ENCODE results near the gene ABTB2.

The ABTB2 gene

DNA sequence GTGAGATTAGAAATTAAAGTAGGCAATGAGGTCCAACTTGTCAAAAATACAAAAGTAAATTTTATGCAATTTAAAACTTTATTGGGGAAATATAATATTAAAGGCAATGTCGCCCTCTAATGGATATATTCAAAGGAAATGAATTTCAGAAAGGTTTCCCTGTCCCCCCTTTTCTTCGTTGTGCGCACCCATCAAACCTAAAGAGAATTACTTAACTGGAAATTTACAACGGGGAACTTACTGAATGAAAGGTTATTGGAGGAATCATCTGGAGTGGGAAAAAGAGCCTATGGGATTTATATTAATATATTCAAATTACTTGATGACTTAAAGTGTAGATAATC, 1.7 kb upstream of the ABTB2 start:
- no peak for DNase-seq

DNA sequence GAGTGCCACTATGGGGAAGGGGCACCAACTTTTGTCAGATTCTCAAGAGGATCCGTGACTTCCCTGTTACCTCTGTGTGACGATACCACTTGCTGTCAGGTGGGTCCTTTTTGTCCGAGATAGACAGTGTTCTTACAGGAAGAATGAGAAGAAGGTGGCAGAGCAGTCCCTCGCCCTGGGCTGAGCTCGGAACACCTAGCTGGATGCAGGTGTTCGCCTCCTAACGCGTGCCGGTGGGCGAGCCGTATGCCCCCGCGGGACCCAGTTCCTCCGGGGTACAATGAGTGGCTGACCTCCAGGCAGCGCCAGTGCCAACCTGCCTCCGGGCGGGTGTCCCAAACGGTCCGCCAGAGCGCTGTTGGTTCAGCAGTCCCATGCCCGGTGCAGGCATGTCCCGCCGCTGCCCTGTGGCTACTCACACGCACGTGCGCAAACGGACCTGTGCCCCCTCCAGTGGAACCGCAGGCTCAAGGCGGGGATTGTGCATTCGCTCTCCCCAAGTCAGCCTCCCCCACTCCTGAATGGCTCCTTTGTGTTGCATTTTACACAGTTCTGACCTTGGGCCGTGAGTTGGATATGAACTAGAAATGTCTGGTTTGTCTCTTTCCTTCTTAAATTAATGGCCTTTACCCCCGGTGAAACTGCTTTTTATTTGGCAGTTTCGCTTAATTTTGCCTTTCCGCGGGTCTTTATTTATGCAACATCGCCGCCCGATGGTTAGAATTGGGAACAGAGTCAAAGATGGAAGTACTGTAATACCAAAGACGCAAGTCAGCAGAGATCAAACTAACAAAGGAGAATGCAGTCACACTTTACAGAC, 1.1 kb upstream of the ABTB2 start:
- peak; percentile 78 for DNase-seq

DNA sequence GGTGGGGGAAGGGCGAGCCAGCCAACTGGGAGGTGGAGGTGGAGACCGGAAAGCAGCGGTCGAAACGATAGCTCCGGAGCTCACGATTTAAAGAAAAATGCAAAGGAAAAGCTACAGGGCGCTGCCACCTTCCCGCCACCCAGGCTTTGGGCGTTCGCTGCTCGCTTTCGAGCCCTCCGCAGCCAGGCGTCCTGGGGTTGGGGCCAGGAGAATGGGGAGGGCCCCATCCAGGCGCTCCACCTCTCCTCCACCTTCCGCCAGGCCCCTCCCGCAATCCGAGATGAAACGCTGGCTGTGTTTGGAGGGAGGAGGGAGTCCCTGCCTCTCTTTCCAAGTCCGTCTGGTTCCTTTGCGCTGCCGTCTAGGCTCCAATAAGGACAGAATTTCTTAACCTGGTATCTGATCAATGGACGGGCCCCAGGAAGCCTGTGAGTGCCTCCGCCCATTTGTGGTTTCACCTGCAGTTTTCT, 483 bp upstream of the ABTB2 start:
- DNase-seq: no peak

DNA sequence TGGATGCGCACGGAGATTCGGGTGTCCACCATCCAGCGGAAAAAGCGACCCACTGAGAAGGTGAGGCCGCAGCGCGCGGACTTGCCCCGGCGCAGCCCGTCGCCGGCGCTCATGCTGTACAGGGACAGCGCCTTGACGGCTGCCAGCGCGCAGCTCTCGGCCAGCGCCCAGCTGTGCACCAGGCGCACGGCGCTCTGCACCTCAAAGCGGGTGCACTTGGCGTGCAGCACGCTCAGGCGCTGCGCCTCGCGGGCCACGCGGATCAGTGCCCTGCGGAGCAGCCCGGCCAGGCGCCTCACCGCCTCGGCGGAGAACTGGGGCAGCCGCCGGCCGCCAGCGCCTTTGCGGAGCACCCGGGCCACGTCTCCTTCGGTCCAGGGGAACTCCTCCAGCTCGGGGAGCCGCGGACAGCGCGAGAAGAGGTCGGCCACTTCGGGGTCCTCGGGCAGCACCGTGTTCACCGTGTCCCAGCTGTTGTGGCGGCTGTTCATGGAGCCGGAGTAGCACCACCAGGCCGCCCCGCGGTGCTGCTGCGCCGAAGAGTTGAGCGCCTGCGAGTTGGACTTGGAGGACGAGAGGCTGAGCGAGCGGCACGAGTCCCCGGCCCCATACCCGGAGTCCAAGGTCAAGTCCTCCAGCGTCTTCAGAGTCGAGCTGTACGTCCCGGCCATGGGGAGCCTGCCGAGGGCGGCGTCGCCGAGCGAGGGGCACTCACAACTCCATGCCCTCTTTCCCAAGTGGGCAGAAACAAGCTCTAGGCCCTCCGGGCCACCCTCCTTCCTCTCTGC, 703 bp downstream of the ABTB2 start:
- DNase-seq: peak; percentile 55

DNA sequence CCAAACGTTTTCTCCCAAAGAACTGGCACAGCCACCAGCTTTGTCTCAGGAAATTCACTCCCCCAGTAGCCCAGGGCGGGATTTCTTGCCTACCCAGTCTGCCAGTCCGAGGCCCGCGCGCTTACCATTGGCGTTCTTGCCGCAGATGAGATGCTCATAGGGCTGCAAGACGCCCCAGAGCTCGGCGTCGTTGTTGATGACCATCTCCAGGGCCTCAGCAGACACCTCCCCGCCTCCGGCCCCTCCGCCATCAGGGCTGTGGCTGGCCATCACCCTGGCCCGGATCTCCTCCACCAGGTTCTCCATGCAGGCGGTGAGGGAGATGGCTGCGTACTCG, 1.3 kb downstream of the ABTB2 start:
- DNase-seq: no peak

DNA sequence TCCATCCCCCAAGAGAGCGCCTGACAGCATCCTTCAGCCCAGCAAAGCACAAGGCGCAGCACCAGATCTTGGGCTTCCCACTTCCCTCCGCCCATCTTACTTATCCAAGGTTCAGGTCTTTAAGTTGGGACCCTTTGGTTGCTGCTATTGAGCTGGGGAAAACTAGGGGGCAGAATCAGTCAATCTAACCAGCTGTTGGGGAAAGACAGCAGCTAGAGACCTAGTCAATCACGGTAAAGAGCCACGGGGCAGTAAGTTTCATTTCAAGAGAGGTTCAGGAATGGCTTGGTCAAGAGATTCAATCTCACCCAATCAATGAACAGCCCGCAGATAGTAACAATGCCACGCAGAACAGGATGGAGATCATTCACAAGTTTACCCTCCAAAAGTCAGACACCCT, 1.7 kb downstream of the ABTB2 start:
- DNase-seq: no peak

DNA sequence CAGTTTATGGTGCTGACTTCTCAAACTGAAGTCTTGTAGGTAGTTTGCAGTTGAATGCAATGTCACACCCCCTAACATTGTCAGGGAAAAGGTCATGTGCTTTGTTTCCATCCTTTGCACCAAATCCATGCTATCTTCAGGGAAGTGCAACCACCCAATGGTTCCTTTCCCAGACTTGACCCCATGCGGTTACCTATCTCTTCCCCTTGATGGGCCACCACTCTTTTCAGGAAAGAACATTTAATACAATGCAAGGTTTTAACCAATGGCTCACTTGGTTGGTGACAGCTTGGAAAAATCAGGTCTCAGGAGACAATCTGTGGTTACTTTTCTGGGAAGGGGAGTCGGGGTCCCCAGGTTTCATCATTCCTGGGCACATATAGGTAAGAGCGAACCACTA, 2.1 kb downstream of the ABTB2 start:
- DNase-seq: no peak

DNA sequence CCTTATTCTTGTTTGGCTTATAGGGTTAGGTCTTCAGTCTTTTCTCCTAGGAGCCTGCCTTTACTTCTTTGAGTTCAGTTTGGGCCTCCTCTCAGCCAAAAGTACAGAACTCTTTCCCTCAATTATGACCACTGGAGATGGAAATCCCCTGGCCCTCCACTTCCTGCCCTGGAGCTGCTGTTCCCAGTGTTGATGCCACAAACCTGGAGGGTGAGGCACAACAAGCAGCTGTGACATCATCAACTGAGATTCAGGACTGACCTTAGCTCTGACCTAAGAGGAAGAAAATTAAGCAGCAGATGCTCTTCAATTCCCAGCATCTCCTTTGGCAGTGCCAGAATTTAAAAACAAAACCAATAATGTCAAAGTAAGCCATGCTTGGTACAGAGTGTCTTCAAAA, 3.0 kb downstream of the ABTB2 start:
- DNase-seq: no peak

DNA sequence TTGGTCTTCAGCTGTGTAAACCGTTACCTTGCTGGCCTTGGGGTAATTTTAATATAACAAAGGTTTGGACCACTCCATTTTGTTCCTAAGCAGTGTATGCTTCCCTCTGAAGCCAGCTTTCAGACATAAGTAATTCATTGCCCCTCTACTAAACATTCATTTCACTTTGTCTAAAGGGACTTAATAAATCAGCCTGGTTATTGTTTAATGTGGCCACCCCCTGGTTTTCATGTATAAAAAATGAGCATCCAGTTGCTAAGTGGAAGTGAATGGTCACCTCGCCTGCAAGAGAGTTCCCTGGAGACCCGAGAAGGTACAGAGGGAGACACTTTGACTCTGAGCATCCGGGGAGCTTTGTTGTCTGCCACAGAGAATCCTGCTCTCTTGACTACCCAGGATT, 3.9 kb downstream of the ABTB2 start:
- DNase-seq: no peak

DNA sequence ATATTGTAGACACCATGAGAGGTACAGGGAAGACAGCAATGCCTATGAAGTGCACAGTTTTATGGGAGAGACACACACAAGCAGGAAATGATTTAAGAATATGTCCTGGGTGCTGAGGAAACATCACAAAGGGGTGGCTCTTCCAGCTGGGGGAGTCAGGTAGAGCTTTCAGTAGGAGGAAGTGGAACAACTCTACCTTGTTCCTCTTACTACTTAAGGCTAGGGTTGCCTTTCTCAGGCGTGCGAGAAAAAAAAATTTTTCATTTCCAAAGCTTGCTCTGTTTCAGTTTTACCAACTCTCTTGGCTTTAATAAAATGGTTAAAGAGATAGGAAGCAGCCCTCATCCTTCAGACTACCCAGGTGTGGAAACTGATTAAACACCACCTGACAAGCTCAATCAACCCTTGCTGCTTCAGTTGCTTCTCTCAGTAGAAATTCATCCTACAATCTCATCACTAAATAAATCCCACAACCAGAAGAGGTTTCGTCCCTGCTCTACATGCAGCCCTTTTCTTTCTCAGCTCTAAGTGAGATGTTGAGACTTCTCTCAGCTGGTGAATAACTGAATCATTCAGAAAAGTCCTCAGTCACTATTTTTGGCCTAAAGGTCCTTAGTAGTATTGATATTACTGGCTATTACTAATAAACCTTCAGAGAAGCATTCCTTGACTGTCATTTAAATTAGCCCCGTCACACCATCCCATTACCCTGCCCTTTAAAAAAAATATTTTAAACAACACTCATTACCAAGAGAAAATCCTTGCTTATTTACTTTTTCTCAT, 5.9 kb downstream of the ABTB2 start:
- no peak for DNase-seq

DNA sequence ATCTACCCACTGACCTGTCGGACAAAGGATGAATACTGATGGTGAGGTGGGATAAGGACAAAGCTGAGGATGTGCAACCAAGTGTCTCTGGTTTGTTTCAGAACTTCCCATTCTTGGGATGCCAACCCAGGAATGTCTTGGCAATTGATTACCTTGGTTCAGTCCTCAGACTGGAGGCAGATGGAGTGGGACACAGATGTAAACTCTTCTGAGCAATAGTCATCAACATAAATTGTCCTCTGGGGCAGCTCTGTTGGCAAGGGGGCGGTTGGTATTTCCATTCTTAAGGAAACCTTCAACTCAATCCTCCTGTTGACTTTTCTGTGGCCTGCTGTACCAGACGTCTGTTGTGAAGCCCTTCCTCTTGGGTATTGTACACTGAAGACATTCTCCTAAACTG, 6.8 kb downstream of the ABTB2 start:
- DNase-seq: no peak

DNA sequence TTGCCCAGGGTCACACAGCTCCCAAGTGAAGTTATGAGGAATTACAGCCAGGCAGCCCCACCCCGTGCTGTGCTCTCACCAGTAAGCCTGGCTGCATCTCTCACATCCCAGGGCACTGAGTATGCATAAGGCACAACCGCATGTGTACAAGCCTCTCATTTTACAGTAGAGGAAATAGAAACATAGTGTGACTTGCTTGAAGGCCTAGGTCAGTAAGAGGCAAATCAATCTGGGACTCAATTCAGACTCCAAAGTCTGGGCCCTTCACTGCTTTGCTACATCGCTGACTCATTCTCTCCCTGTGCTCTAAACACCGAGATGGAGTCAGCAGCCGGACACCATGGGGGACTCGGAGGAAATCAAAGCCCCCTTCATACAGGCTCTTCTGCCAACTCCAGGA, 7.9 kb downstream of the ABTB2 start:
- no peak for DNase-seq

DNA sequence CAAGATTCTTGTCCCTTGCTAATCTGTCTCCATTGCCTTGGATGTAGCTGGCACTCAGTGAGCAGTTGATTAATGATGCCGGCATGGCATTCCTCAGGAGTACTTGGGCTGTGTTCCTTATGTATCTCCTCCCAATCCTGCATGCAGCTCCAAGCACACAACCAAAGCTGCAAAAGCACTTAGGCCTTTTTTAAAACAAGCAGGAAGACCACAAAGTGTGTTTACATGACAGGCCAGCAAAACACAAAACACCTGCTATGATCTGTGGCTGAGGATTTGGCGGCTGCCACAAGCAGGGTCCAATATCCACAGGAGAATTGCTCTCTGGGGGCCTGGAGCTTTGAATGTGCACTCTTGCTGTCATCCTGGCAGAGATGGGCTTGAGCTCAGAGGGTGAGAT, 8.9 kb downstream of the ABTB2 start:
- DNase-seq: no peak

DNA sequence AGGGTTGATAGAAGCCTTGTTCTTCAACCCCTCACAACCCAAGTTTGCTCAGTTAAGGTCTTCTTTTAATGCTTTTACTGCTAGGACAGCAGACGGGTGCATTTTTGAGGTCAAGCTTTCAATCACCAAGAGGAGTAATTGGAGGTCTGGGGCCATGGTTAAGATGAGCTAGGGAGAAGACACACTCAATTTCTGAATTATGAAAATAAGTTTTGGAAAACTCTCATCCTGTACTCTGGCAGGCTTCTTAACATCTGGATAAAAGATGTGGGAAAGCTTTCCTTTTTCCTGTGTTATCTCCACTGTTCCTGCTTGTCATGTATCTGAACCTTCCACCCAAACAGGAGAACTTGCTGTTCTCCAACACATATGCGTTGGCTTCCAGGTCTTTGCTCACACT, 9.7 kb downstream of the ABTB2 start:
- no peak for DNase-seq

DNA sequence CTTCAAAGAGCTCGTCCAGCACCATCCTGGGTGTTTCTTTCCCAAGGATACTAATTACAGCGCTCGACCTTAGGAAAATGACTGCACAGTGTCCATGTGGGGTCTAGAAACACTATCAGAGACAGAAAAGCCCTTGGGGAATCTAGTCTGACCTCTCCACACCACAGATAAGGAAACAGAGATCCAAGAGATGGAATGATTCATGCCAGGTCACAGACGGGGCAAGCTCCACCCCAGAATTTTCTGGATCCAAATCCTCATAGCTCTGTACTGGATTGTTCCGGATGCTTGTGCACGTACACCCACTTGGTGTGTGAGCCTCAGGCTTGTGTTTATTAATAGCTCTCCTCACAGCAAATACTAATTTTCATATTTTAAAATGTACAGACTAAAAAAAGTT, 11.3 kb downstream of the ABTB2 start:
- no peak for DNase-seq

DNA sequence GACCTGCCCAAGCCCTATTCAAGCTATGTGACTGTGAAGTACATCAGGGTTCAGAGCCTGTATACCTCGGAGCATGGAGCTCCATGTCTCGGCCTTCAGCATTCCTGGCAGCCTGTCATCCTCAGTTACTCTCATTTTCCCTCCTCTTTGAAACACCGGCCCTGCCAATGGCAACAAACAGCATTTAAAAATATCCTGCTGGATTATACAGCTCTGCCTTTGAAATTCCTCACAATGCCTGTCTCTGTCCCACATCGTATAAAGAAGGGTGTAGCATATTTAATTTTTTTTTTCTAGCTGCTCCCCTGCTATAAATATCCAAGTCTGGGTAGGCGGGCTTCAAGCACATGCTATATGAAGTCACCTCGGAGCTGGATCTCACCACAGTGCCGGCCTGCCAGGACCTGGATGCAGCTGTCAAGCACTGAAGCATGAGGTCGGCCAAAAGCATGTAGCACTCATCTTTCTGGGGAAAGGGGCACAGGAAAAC, 11.8 kb downstream of the ABTB2 start:
- DNase-seq: no peak

DNA sequence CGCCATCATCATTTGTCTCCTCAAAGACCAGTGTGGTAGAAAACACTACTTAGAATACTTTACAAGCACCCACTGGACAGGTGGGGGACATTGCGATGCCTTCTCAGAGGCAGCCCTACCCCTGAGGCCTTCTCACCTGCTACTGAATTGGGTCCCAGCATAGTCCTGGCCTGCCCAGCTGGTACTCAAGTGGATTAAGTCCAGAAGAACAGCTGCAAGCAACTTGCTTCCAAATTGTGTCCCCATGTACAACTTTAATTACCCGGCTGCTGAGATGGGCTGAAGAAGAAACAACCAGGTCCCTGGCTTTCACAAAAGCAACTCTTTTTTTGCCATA, 12.3 kb downstream of the ABTB2 start:
- no peak for DNase-seq

DNA sequence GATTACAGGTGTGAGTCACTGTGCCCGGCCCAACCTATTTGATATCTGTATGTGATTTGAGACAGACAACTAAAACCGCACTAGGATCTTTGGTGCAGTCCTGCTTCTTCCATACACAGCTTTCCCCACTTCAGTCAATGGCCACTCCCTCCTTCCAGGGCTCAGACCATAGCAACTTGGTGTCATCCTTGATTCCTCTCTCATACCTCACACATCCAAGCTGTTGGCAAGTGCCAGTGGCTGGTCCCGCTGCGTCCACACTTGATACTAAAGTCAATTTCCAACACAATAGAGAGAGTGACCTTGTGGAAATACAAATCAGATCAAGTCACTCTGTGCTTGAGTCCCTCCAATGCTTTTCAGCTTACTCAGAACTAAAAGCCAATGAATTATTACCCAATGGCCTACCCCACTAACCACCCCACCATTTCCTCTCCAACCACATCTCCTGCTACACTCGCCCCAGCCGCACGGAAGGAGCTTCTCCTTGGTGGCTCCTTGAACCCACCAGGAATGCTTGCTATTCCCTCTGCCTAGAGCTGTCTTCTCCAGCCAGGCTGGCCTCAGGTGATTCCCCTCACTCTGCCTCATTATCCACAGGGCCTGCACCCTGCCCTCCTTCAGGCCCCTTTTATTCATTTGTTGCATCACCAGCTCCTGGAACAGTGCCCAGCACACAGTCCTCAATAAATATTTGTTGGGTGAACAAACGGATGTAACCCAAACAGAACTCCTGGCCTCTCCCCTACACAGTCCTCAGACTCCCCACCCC, 12.9 kb downstream of the ABTB2 start:
- DNase-seq: no peak

DNA sequence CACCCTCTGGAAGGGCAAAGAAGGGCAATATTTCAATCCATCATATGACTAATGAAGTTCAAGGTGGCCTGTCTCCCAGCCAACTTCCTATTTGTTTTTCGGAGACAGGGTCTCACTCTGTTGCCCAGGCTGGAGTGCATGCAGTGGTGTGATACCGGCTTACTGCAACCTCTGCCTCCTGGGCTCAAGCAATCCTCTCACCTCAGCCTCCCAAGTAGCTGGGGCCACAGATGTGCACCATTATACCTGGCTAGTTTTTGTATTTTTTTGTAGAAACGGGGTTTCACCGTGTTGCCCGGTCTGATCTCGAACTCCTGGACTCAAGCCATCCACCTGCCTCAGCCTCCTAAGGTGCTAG, 13.4 kb downstream of the ABTB2 start:
- no peak for DNase-seq

DNA sequence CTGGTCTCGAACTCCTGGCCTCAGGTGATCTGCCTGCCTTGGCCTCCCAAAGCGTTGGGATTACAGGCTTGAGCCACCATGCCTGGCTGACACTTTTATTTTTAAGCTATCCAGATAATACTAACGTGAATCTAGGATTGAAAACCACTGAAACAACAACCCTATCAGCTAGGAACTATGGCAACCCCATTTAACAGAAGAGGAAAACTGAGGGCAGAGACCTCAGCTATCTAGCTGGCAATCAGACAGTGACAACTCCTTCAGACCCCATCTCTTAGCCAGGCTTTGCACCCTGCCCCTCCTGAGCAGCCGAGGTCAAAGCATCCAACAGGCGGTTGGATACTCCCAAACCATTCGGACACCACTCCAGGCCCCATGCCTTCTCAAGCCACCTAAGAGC, 14.1 kb downstream of the ABTB2 start:
- no peak for DNase-seq

DNA sequence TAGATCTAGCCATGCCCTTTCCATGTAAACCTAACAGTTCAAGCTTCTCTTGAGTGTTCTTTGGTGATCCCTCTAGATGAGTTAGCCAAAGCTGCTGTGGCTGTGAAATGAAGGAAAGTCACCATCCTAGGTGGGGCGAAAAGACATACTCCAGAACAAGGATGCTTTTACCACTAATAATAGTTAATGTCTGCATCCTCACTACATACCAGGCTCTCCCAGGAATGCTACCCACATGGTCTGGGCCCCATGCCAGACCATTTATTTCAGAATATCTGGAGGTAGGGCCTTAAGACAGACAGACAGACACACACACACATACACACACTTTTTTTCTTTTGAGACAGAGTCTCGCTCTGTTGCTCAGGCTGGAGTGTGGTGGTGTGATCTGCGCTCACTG, 14.7 kb downstream of the ABTB2 start:
- DNase-seq: no peak

DNA sequence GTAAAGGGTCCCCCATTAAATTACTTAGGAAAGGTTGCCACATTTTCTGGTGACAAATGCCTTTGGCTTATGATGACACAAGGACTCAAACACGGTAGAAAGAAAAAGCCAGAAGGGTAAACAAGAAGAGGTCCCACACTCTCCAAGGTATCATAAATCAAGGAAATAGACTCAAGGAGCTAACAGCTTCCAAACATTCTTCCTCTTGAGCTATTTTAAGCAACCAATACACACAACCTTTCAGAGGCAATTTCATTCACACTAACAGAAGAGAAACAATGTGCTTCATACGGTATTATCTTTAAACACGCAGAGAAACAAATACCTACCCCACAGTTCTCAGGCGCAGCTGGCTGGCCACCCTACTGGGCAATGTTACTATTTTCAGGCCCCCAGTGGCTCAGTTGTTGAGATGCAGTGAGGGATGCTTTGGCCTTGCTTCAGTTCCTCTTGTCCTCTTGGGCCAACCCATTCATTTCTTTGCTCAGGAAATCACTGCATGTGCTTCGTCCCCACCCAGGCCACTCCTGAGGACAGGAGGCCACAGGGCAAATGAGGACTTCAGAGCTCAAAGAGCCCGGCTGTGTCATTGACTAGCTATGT, 15.8 kb downstream of the ABTB2 start:
- no peak for DNase-seq

DNA sequence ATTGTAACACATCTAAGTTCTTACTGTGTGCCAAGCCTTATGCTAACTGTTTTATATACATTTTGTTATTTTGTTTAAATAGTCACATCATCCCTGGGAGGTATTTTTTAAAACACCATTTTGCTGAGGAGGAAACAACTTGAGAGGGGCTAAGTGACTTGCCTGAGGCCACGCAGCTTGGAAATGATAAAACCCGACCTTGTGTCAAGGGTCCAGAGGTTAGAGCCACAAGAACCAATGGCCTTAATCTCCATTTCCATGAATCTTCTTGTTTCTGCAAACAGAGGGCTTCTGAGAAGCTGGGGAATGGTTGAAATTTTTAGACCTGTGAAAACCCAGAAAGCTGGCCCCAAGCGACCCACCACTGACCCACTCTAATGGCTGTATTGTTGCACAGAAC, 16.7 kb downstream of the ABTB2 start:
- DNase-seq: no peak
